Measurements from ENCODE around the gene REXO1.
"Not testable (repeated sequence)": the region's sequence is repeated elsewhere in the genome, so short reads cannot be mapped to it uniquely, and the experiment has no call there.

Gene REXO1

GRCh38 chr19:1876496-1877279 is 28.4 kb upstream of the REXO1 start:
- intact Hi-C loops (cut with DNase I); DNase-seq: not testable (repeated sequence)

DNA sequence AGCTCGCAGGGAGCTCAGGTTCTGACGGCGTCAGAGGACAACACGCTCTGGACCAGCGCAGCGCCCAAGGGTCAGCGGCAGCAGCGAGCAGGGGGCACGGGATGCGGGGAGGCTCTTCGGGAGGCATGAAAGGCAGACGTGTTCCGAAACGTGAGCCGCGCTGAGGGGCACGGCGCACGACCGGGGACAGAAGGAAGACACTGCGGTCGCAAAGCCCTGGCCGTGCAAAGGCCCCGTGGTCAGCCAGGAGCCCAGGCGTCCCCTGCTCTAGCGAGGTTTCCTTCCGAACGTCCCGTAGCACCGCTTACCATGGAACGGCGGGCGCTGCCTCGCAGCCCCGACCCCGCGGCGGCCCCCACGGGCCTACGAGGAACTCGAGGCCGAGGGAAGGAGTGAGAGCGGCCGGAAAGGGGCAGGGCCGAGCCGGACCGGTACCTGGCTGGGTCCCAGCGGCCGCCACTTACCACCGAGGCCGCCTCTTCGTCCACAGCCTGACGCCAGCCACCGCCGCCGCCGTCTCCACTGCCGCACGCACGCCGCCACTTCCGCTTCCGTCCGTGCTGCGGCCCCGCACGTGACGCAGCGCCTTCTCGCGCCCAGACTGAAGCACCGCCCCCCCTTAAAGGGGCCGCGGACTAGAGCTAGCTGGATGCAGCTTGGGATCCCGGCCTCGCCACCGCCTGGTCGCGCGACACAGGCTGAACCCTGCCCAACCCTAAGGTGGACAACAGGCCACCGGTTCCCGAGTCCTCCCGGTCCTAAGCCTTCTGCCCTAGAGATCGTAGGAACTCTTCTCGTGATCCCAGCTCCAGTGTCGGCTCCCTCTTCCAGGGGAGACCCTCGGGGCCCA is 27.6 kb upstream of the REXO1 start:
- intact Hi-C loops (cut with DNase I) = no loop called here
- peak; percentile 88 to 99 (median 94) for DNase-seq

GRCh38 chr19:1875265-1875645 is 27.0 kb upstream of the REXO1 start:
- DNase-seq; intact Hi-C loops (cut with DNase I): not testable (repeated sequence)

- no peak for DNase-seq
- intact Hi-C loops (cut with DNase I) = no loop called here
These were observed 26.4 kb upstream of the REXO1 start for GRCh38 chr19:1874554-1875185.

GRCh38 chr19:1873524-1874473 is 25.5 kb upstream of the REXO1 start:
- intact Hi-C loops (cut with DNase I) = no loop called here
- DNase-seq = peak in 6 of 10 donors; percentile 45 to 93 (median 64)

- no peak for DNase-seq
- intact Hi-C loops (cut with DNase I) = no loop called here
These were observed 24.7 kb upstream of the REXO1 start for GRCh38 chr19:1872807-1873523.

- intact Hi-C loops (cut with DNase I) = no loop called here
- no peak for DNase-seq
These were observed 23.3 kb upstream of the REXO1 start for GRCh38 chr19:1871630-1872029.

- no peak for DNase-seq
- intact Hi-C loops (cut with DNase I) = no loop called here
These were observed 22.9 kb upstream of the REXO1 start for GRCh38 chr19:1871140-1871597.

GRCh38 chr19:1868971-1869370 is 20.7 kb upstream of the REXO1 start:
- intact Hi-C loops (cut with DNase I) = no loop called here
- DNase-seq = no peak

DNA sequence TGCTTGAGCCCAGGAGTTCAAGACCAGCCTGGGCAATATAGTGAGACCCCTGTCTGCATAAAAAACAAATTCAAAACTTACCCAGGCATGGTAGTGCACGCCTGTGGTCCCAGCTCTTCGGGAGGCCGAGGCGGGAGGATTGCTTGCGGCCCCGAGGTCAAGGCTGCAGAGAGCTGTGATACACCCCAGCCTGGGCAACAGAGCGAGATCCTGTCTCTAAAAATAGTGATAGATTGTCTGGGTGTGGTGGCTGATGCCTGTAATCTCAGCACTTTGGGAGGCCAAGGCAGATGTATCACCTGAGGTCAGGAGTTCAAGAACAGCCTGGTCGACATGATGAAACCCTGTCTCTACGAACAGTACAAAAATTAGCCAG is 19.1 kb upstream of the REXO1 start:
- no peak for DNase-seq
- intact Hi-C loops (cut with DNase I) = no loop called here

GRCh38 chr19:1866693-1867348 is 18.5 kb upstream of the REXO1 start:
- intact Hi-C loops (cut with DNase I) = no loop called here
- DNase-seq = no peak

DNA sequence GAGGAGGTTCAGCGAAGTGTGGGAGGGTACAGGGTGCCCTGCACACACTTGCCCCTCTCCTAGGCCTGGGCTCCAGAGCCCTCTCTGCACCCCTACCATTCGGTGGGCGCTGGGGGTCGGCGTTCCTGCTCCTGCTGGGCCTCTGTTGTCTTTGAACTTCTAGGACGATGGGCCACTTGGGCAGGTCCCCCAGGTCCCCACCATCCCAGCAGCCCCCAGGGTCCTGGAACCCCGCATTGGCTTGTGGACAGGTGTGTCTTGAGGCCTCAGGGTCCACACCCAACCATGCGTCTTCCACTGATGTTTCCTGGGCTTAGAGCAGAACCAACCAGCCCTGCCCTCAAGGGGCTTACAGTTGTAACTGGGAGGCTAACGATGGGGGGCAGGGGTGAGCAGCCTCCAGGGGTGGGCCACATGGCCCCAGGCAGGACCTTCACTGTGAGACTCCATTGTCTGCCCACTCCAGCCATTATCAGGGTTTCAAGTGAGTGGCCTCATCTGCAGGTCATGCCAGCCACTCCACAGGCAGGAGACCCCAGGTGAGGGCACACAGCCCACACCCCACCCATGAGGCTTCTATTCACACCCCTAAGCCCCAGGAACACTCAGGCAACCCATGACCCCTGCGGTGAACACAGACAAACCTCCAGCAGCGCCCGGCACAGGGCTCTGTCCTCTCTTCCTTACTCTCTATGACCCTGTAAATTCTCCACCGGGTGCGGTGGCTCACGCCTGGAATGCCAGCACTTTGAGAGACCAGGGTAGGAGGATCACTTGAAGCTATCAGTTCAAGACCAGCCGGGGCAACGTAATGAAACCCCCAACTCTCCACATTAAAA is 17.1 kb upstream of the REXO1 start:
- intact Hi-C loops (cut with DNase I) = no loop called here
- DNase-seq = no peak

GRCh38 chr19:1864480-1865171 is 16.3 kb upstream of the REXO1 start:
- DNase-seq = peak in 6 of 10 donors; percentile 54 to 95 (median 65)
- intact Hi-C loops (cut with DNase I) = no loop called here

GRCh38 chr19:1863638-1864479 is 15.6 kb upstream of the REXO1 start:
- intact Hi-C loops (cut with DNase I) = no loop called here
- DNase-seq = peak; percentile 59 to 97 (median 78)

DNA sequence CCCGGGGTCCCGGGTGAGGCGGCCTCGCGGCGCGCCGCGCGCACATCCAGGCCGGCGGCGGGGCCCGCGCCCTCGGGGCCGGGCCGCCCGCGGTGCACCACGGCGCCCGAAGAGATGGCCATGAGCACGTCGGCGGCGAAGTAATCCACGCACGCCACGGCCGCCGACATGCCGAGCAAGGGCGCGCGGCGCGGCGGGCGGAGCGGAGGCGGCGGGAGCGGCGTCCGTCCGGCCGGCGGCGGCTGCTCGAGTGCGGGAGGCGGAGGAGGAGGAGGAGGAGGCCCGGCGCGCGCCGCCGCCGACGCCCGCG is 15.0 kb upstream of the REXO1 start, which contains the start of gene KLF16:
TSS of gene KLF16 (minus strand) at position 252 of the 310 bp plus-strand sequence. CDS start at position 170, 82 bp downstream.
- intact Hi-C loops (cut with DNase I) = no loop called here
- DNase-seq = no peak

Measured in posterior cingulate gyrus (tissue), 11 donors.